ENCODE measurements around the gene WDR33.
"Not testable (repeated sequence)": the region's sequence is repeated elsewhere in the genome, so short reads cannot be mapped to it uniquely, and the experiment has no call there.

Gene WDR33

DNA sequence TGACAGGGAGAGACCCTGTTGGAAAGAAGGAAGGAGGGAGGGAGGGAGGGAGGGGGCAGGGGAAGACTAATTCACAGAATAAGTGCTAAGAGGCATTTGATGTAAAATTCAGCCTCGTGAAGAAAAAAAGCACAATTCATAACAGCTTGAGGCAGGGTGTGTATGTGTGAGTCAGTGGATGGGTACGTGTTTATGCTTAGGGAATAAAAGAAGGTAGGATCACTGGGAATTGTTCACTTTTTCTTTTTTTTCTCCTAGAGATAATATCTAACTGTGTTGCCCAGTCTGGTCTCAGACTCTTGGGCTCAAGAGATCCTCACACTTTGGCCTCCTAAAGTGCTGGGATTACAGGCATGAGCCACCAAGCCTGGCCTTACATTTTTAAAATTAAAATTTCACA is 39.2 kb downstream of the WDR33 start:
- Histone ChIP-seq H3K9me3 (ENCODE audit: control insufficient read depth, low read length) (no peaks in the 10 kb centered on the region), H3K4me3 (ENCODE audit: low read length) (no peak overlapping the region), H3K4me1 (ENCODE audit: control insufficient read depth, insufficient read depth, low read length) (no peaks in the 10 kb centered on the region), H3K9ac (ENCODE audit: low read length) (no peak overlapping the region), H3K36me3 (ENCODE audit: control insufficient read depth, insufficient read depth, low read length) (no peaks in the 10 kb centered on the region), H3K27me3 (ENCODE audit: control insufficient read depth, insufficient read depth, low read length) (no peaks in the 10 kb centered on the region)

DNA sequence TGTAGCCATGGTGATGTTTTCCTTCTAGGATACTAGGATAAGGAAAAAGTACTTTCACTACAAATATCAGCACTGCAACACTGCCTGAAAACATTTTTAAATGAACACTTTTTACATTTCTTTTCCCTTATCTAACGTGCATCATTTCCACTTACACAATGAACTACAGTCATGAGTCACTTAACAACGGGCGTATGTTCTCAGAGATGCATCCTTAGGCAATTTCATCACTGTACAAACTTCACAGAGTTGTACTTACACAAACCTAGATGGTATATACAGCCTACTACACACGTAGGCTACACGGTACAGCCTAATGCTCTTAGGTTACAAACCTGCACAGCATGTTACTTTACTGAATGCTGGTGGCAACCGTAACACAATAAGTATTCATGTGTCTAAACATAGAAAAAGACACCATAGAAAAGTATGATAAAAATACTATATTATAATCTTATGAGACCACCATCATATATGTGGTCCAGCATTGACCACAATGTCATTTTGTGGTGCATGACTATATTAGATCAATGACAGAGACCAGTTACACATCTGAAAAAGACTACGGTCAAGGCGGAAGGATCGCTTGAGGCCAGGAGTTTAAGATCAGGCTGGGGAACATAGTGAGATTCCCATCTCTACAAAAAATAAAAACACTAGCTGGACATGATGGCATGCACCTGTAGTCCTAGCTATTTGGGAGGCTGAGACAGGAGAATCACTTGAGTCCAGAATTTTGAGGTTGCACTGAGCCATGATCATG is 39.8 kb downstream of the WDR33 start:
- Histone ChIP-seq H3K36me3 (ENCODE audit: control insufficient read depth, insufficient read depth, low read length) (no peaks in the 10 kb centered on the region), H3K9me3 (ENCODE audit: control insufficient read depth, low read length) (no peaks in the 10 kb centered on the region), H3K4me3 (ENCODE audit: low read length) (no peak overlapping the region), H3K4me1 (ENCODE audit: control insufficient read depth, insufficient read depth, low read length) (no peaks in the 10 kb centered on the region), H3K27me3 (ENCODE audit: control insufficient read depth, insufficient read depth, low read length) (no peaks in the 10 kb centered on the region), H3K9ac (ENCODE audit: low read length) (no peak overlapping the region)

DNA sequence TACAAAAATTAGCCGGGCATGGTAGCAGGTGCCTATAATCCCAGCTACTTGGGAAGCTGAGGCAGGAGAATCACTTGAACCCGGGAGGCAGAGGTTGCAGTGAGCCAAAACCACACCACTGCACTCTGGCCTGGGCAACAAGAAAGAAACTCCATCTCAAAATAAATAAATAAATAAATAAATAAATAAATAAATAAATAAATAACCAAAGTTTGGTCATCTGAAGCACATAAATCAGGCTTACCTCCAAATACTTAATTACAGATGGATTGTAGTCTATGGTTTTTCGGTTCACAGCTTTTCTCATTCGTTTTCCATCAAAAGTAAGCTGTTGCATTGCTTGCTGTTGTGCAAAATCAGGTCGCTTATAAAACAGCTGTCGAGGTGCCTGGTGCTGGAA is 40.4 kb downstream of the WDR33 start:
- not testable (repeated sequence) for H3K4me3 ChIP-seq (ENCODE audit: low read length); H3K27me3 ChIP-seq (ENCODE audit: control insufficient read depth, insufficient read depth, low read length); H3K4me1 ChIP-seq (ENCODE audit: control insufficient read depth, insufficient read depth, low read length); H3K9me3 ChIP-seq (ENCODE audit: control insufficient read depth, low read length); H3K9ac ChIP-seq (ENCODE audit: low read length); H3K36me3 ChIP-seq (ENCODE audit: control insufficient read depth, insufficient read depth, low read length)

DNA sequence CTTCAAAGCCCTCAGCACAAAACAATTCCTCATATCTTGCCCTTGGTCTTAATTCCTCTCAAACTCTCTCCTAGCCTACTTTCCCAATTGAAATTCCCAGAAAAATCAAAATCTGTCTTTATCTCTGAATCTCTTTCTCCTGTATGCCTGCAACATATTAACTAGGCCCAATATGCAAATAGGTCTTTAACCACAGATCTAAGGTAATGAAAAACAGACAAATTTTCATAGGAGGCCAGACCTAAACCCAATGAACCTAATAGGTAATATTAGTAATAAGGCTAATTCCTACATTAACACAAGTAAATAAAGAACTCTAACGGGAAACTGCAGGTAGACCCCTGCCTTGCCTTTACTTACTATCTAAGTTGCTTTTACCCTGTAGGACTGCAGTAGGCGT is 41.4 kb downstream of the WDR33 start:
- H3K9ac ChIP-seq (ENCODE audit: low read length): no peak overlapping the region
- H3K4me3 ChIP-seq (ENCODE audit: low read length): no peak overlapping the region
- no peaks in the 10 kb centered on the region for H3K4me1 ChIP-seq (ENCODE audit: control insufficient read depth, insufficient read depth, low read length)
- H3K9me3 ChIP-seq (ENCODE audit: control insufficient read depth, low read length): no peaks in the 10 kb centered on the region
- H3K36me3 ChIP-seq (ENCODE audit: control insufficient read depth, insufficient read depth, low read length): no peaks in the 10 kb centered on the region
- no peaks in the 10 kb centered on the region for H3K27me3 ChIP-seq (ENCODE audit: control insufficient read depth, insufficient read depth, low read length)

DNA sequence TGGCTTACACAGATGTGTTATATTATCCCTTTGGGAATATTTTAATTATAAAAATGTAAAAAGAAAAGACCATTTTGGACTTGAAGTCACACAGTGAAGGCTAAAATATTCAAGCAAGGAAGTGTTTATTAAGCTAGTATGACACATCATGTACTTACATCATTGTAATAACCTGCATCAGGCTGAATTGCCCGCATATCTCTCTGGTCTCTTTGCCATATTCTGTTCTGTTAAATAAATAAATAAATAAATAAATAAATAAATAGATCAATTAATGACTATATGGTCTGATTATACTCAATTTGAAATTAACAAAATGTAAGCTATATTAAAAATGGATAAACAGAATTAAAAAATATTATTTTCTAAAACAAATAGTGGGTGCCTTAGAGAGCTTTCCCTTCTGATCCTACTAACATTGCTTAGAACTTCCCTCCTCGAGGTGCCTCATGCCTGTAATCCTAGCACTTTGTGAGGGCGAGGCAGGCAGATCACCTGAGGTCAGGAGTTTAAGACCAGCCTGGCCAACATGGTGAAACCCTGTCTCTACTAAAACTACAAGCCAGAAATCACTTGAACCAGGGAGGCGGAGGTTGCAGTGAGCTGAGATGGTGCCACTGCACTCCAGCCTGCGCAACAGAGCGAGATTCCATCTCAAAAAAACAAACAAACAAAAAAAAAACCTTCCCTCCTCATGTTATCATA is 42.0 kb downstream of the WDR33 start:
- Histone ChIP-seq H3K4me3 (ENCODE audit: low read length) (no peak overlapping the region), H3K27me3 (ENCODE audit: control insufficient read depth, insufficient read depth, low read length) (no peaks in the 10 kb centered on the region), H3K9ac (ENCODE audit: low read length) (no peak overlapping the region), H3K4me1 (ENCODE audit: control insufficient read depth, insufficient read depth, low read length) (no peaks in the 10 kb centered on the region), H3K36me3 (ENCODE audit: control insufficient read depth, insufficient read depth, low read length) (no peaks in the 10 kb centered on the region), H3K9me3 (ENCODE audit: control insufficient read depth, low read length) (no peaks in the 10 kb centered on the region)

- Histone ChIP-seq H3K4me3 (ENCODE audit: low read length) (no peak overlapping the region), H3K9me3 (ENCODE audit: control insufficient read depth, low read length) (no peaks in the 10 kb centered on the region), H3K27me3 (ENCODE audit: control insufficient read depth, insufficient read depth, low read length) (no peaks in the 10 kb centered on the region), H3K9ac (ENCODE audit: low read length) (no peak overlapping the region), H3K4me1 (ENCODE audit: control insufficient read depth, insufficient read depth, low read length) (no peaks in the 10 kb centered on the region), H3K36me3 (ENCODE audit: control insufficient read depth, insufficient read depth, low read length) (peaks cover 5% of the 10 kb centered on the region)
Measured at GRCh38 chr2:127763776-127764175, 47.2 kb downstream of the WDR33 start.

GRCh38 chr2:127762846-127763245 is 48.1 kb downstream of the WDR33 start:
- H3K4me3 ChIP-seq (ENCODE audit: low read length): no peak overlapping the region
- no peaks in the 10 kb centered on the region for H3K9me3 ChIP-seq (ENCODE audit: control insufficient read depth, low read length)
- H3K9ac ChIP-seq (ENCODE audit: low read length): no peak overlapping the region
- H3K27me3 ChIP-seq (ENCODE audit: control insufficient read depth, insufficient read depth, low read length): no peaks in the 10 kb centered on the region
- peaks cover 5% of the 10 kb centered on the region for H3K36me3 ChIP-seq (ENCODE audit: control insufficient read depth, insufficient read depth, low read length)
- no peaks in the 10 kb centered on the region for H3K4me1 ChIP-seq (ENCODE audit: control insufficient read depth, insufficient read depth, low read length)

GRCh38 chr2:127762441-127762840 is 48.5 kb downstream of the WDR33 start:
- H3K4me3 ChIP-seq (ENCODE audit: low read length): no peak overlapping the region
- peaks cover 5% of the 10 kb centered on the region for H3K36me3 ChIP-seq (ENCODE audit: control insufficient read depth, insufficient read depth, low read length)
- no peaks in the 10 kb centered on the region for H3K4me1 ChIP-seq (ENCODE audit: control insufficient read depth, insufficient read depth, low read length)
- H3K9ac ChIP-seq (ENCODE audit: low read length): no peak overlapping the region
- H3K27me3 ChIP-seq (ENCODE audit: control insufficient read depth, insufficient read depth, low read length): no peaks in the 10 kb centered on the region
- H3K9me3 ChIP-seq (ENCODE audit: control insufficient read depth, low read length): no peaks in the 10 kb centered on the region

GRCh38 chr2:127759931-127760330 is 51.0 kb downstream of the WDR33 start:
- Histone ChIP-seq H3K36me3 (ENCODE audit: control insufficient read depth, insufficient read depth, low read length) (peaks cover 5% of the 10 kb centered on the region), H3K9me3 (ENCODE audit: control insufficient read depth, low read length) (no peaks in the 10 kb centered on the region), H3K4me1 (ENCODE audit: control insufficient read depth, insufficient read depth, low read length) (no peaks in the 10 kb centered on the region)

DNA sequence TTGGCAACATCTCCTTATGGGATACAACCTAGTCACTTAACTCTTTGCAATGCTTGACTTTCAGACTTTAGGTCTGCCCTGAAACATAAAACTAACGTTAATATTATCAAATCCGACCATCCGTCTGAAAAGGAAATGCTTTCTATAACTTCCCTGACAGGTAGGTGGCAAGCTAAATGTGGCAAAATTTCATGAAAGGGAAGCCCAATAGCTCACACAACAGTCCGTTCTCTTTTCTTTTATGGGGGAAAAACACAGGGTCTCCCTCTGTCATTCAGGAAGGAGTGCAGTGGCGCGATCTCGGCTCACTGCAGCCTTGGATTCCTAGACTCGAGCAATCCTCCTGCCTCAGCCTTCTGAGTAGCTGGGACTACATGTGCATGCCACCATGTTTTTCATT is 56.8 kb downstream of the WDR33 start:
- no peak overlapping the region for H3K4me3 ChIP-seq (ENCODE audit: low read length)
- no peak overlapping the region for H3K9ac ChIP-seq (ENCODE audit: low read length)
- H3K4me1 ChIP-seq (ENCODE audit: control insufficient read depth, insufficient read depth, low read length): no peaks in the 10 kb centered on the region
- H3K9me3 ChIP-seq (ENCODE audit: control insufficient read depth, low read length): no peaks in the 10 kb centered on the region
- no peaks in the 10 kb centered on the region for H3K36me3 ChIP-seq (ENCODE audit: control insufficient read depth, insufficient read depth, low read length)
- no peaks in the 10 kb centered on the region for H3K27me3 ChIP-seq (ENCODE audit: control insufficient read depth, insufficient read depth, low read length)

More at GRCh38 chr2:127759931-127760330, 51.0 kb downstream of the WDR33 start:
- Histone ChIP-seq H3K9ac (ENCODE audit: low read length) (no peak overlapping the region), H3K27me3 (ENCODE audit: control insufficient read depth, insufficient read depth, low read length) (no peaks in the 10 kb centered on the region), H3K4me3 (ENCODE audit: low read length) (no peak overlapping the region)

DNA sequence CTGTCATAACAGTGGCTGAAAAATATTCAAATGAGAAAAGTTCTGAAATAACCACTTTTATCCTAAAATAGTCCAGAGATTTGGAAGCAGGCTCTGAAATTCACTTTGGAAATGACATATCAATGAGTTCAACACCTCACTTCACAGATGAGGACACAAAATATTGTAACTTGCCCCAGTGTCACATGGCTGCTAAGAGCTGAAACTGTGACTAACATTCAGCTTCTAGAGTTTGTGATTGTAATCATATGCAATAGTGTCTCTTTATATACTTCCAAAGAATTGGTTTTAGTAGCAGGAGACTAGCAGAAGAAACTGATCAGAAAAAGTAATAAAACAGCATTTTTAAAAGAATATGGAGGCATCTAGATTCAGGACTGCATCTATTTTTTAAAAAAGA is 57.6 kb downstream of the WDR33 start:
- Histone ChIP-seq H3K9me3 (ENCODE audit: control insufficient read depth, low read length) (no peaks in the 10 kb centered on the region), H3K9ac (ENCODE audit: low read length) (no peak overlapping the region), H3K4me1 (ENCODE audit: control insufficient read depth, insufficient read depth, low read length) (no peaks in the 10 kb centered on the region), H3K4me3 (ENCODE audit: low read length) (no peak overlapping the region), H3K36me3 (ENCODE audit: control insufficient read depth, insufficient read depth, low read length) (no peaks in the 10 kb centered on the region), H3K27me3 (ENCODE audit: control insufficient read depth, insufficient read depth, low read length) (no peaks in the 10 kb centered on the region)

- H3K27me3 ChIP-seq (ENCODE audit: control insufficient read depth, insufficient read depth, low read length); H3K4me3 ChIP-seq (ENCODE audit: low read length); H3K9me3 ChIP-seq (ENCODE audit: control insufficient read depth, low read length); H3K36me3 ChIP-seq (ENCODE audit: control insufficient read depth, insufficient read depth, low read length); H3K4me1 ChIP-seq (ENCODE audit: control insufficient read depth, insufficient read depth, low read length); H3K9ac ChIP-seq (ENCODE audit: low read length): not testable (repeated sequence)
Measured at GRCh38 chr2:127749537-127749936, 61.4 kb downstream of the WDR33 start.
